BE2C (cell line): ENCODE data around the gene ARHGEF17.

Source experiments
- DNase-seq: peaks from one replicate; pipeline ENCODE4 v3.0.0-alpha.2; 2020
- H3K27me3 ChIP-seq: fragments of 250-450 bp; sonication (Bioruptor Pico); 2 replicates; pipeline ENCODE4 v1.5.1; 2020; ENCODE audit warnings: mild to moderate bottlenecking
- H3K36me3 ChIP-seq: fragments of 250-450 bp; sonication (Bioruptor Pico); 2 replicates; pipeline ENCODE4 v1.5.1; 2020; ENCODE audit warnings: mild to moderate bottlenecking
- H3K4me1 ChIP-seq: fragments of 250-450 bp; sonication (Bioruptor Pico); 2 replicates; pipeline ENCODE4 v1.5.1; 2020
- H3K4me3 ChIP-seq: 2 replicates; pipeline ENCODE4 v1.5.1; 2011; ENCODE audit warnings: low read depth, low read length
- H3K9me3 ChIP-seq: fragments of 250-450 bp; sonication (Bioruptor Pico); 2 replicates; pipeline ENCODE4 v1.5.1; 2020
- TF ChIP-seq, protein P1 (sequence below): IDR thresholded peaks from 2 replicates; pipeline ENCODE4 v1.5.1; 2012; ENCODE audit warnings: mild to moderate bottlenecking, low read depth, low read length

Gene ARHGEF17

DNA sequence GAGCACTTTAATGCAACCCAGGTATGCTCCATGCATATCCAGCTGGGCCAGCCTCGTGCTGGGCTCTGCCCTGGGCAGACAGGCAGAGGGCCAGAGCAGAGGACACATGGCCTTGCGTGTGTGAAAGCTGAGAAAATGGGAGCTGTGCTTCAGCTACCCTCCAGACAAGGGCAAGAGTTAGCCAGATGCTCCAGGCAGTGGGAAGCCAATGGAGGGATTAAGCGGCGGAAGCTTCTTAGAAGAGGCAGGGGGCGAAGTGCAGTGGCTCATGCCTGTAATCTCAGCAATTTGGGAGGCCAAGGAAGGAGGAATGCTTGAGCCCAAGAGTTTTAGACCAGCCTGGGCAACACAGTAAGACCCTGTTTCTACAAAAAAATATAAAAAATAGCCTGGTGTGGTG is 9.8 kb upstream of the ARHGEF17 start:
- Histone ChIP-seq H3K4me1 (peaks cover 3% of the 10 kb centered on the region), H3K9me3 (no peaks in the 10 kb centered on the region), H3K27me3 (no peaks in the 10 kb centered on the region), H3K4me3 (no peak overlapping the region), H3K36me3 (peaks cover 44% of the 10 kb centered on the region)
- DNase-seq, result no peak
- TF ChIP-seq, protein P1, sequence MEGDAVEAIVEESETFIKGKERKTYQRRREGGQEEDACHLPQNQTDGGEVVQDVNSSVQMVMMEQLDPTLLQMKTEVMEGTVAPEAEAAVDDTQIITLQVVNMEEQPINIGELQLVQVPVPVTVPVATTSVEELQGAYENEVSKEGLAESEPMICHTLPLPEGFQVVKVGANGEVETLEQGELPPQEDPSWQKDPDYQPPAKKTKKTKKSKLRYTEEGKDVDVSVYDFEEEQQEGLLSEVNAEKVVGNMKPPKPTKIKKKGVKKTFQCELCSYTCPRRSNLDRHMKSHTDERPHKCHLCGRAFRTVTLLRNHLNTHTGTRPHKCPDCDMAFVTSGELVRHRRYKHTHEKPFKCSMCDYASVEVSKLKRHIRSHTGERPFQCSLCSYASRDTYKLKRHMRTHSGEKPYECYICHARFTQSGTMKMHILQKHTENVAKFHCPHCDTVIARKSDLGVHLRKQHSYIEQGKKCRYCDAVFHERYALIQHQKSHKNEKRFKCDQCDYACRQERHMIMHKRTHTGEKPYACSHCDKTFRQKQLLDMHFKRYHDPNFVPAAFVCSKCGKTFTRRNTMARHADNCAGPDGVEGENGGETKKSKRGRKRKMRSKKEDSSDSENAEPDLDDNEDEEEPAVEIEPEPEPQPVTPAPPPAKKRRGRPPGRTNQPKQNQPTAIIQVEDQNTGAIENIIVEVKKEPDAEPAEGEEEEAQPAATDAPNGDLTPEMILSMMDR, result no peak

DNA sequence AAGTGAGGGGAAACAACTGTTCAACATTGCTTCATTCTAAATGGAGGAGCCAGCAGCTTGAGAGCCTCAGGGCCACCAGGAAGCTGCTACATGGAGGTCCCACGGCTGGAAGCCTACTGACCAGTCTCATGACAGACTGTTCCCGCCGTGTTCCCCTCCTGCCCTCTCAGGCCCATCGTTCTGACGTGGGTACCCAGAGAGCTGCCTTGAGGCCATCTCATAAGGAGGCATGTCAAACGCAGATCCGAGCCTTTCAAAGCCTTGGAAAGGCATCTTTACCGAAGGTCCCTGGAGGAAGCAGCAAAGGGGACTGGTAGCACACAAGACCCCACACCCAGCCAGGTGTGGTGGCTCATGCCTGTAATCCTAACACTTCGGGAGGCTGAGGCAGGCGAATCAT is 8.3 kb upstream of the ARHGEF17 start:
- Histone ChIP-seq H3K36me3 (peaks cover 43% of the 10 kb centered on the region), H3K4me1 (peaks cover 3% of the 10 kb centered on the region), H3K27me3 (no peaks in the 10 kb centered on the region), H3K9me3 (no peaks in the 10 kb centered on the region), H3K4me3 (no peak overlapping the region)
- no peak for DNase-seq
- TF ChIP-seq, protein P1, result no peak

DNA sequence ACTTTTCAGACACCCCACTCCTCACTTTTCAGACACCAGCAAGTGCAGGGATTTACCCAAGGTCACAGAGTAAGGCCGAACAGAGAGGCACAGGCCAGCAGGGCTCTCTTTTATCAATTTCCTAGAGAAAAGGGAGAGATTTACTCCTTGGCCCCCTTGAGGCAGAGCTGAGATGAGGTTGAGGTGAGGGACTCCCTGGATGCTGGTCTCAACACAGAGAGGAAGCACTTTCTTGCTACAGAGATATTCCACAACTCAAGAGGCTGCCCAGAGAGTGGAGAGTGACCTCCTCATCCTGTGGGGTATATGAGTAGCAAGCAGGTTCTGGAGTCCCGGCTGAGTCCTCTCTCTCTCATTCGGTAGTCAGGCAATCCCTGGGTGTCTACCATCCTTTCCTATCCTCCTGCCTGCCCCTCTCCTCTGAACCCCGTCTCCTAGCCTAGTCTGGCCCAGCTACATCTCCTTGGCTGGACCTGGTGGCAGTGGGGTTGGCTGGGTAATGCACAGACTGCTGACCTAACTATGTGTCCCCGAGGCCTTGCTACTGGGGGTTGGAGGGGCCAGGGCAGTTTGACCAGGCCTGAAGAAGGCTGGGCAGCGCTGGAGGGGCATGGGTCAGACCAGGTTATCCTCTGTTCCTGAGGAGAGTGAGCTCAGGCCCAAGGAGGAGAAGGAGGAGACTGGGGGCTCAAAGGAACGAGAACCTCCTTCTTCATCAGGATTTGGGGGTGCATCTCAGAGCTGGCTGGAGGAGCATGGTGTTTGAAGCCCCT is 1.8 kb upstream of the ARHGEF17 start:
- Histone ChIP-seq H3K36me3 (no peaks in the 10 kb centered on the region), H3K9me3 (no peaks in the 10 kb centered on the region), H3K4me3 (no peak overlapping the region; the same call in 1 of the 2 replicates), H3K27me3 (no peaks in the 10 kb centered on the region), H3K4me1 (no peaks in the 10 kb centered on the region; the same call in 1 of the 2 replicates)
- no peak for DNase-seq
- TF ChIP-seq, protein P1, result peak; percentile 27; the same call in 1 of the 2 replicates

DNA sequence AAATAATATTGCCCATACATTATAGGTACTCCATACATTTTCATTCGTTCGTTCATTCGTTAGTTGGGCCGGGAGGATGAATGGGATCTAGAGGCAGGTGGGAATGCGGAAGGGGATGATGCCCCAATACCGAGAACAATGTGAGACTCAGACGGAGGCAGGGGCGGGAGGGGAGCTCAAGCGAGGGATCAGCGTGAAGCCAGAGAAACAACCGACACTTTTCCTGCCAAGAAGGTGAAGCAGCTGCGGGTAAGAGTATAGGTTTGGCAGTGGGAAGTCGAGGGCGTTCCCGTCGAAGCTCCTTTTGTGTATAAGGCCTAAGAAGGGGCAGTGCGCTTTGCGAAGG is 1.1 kb upstream of the ARHGEF17 start:
- no peaks in the 10 kb centered on the region for H3K9me3 ChIP-seq
- H3K36me3 ChIP-seq, result no peaks in the 10 kb centered on the region
- peak overlapping the region; percentile 50 for H3K4me3 ChIP-seq
- no peak for DNase-seq
- no peaks in the 10 kb centered on the region for H3K27me3 ChIP-seq
- no peaks in the 10 kb centered on the region; the same call in 1 of the 2 replicates for H3K4me1 ChIP-seq
- TF ChIP-seq, protein P1, result no peak

DNA sequence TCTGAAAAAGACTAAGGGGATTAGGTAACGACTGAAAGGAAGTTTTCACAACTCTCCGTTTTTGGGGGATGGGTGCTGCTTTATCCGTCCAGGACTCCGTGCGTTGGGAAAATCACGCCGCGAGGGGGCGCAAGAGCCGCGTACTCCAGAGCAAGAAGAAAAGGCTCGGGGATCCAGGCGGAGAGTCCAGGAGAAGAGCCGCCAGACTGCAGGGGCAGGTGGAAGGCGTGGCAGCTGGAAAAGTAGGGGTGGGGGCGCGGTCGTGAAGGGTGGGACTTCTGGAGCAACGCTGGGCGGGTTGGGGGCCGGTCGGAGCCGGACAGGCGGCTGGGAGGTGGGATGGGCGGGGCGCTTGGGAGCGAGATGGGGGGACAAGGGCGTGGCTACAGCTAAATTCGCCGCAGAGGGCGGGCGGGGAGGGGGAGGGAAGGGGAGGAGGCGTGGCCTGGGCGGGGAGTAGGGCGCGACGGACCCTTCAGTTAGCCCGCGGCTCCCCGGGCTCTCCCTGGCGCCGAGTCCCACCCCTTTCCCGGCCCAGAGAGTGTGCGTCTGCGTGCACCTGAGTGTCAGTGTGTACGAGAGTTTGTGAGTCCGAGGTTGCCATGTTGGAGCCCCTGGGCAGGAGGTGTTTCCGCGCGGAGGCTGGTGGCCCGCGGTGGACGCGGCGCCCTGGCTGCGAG is 613 bp upstream of the ARHGEF17 start:
- no peaks in the 10 kb centered on the region for H3K9me3 ChIP-seq
- H3K27me3 ChIP-seq, result no peaks in the 10 kb centered on the region
- H3K4me3 ChIP-seq, result peak overlapping the region; percentile 75
- H3K4me1 ChIP-seq, result no peaks in the 10 kb centered on the region; the same call in 1 of the 2 replicates
- peak; percentile 100 for DNase-seq
- H3K36me3 ChIP-seq, result no peaks in the 10 kb centered on the region
- TF ChIP-seq, protein P1, result peak; percentile 89
